Endothelial cell (in vitro differentiated cells): ENCODE results near the gene KY. TPM values are rescaled to one million over a fixed set of nuclear protein-coding genes. Genes with fewer than 3 reads are reported as not detected.
A peak's percentile ranks its signal among the peaks of the same experiment; 100 is the strongest.

Experiments
- DNase-seq: peaks from one replicate; pipeline ENCODE4 v3.0.0; 2021; ENCODE audit warnings: low spot score
- H3K27ac Mint-ChIP-seq: one replicate; pipeline ENCODE4 v1.8.0; 2021; ENCODE audit warnings: mixed read lengths, inconsistent platforms; ENCODE audit not compliant: unreplicated experiment
- H3K27me3 Mint-ChIP-seq: one replicate; pipeline ENCODE4 v1.8.0; 2021; ENCODE audit warnings: mild to moderate bottlenecking, moderate library complexity, mixed read lengths, inconsistent platforms; ENCODE audit not compliant: unreplicated experiment
- H3K36me3 Mint-ChIP-seq: one replicate; pipeline ENCODE4 v1.8.0; 2021; ENCODE audit warnings: mild to moderate bottlenecking, low read depth, mixed read lengths, inconsistent platforms; ENCODE audit not compliant: unreplicated experiment
- H3K4me1 Mint-ChIP-seq: one replicate; pipeline ENCODE4 v1.8.0; 2021; ENCODE audit warnings: mild to moderate bottlenecking, mixed read lengths, inconsistent platforms; ENCODE audit not compliant: unreplicated experiment
- H3K4me3 Mint-ChIP-seq: one replicate; pipeline ENCODE4 v1.8.0; 2021; ENCODE audit warnings: mild to moderate bottlenecking, mixed read lengths, inconsistent platforms; ENCODE audit not compliant: unreplicated experiment
- H3K9me3 Mint-ChIP-seq: one replicate; pipeline ENCODE4 v1.8.0; 2021; ENCODE audit warnings: mixed read lengths, inconsistent platforms; ENCODE audit not compliant: unreplicated experiment
- total RNA-seq: library from RNA; stranded (reverse); fragmentation: NEBNext Ultra II Directional; extraction: Animal tissue kit (Norgen Biotek cat#: 25700); gene quantifications from one replicate; pipeline ENCODE4 v1.2.1, GENCODE V29; 2021; ENCODE audit not compliant: unreplicated experiment
- TF ChIP-seq, protein P1 (sequence below): fragments of 200-600 bp; sonication (generic); IDR thresholded peaks from one replicate; pipeline ENCODE4 v1.5.0; 2021; ENCODE audit warnings: antibody characterized with exemption; ENCODE audit not compliant: unreplicated experiment

The KY gene
- total RNA-seq, 1 donor from 2014 or later = not detected

GRCh38 chr3:134680796-134681521 lies 30.1 kb upstream of the KY start:
- TF ChIP-seq, protein P1, sequence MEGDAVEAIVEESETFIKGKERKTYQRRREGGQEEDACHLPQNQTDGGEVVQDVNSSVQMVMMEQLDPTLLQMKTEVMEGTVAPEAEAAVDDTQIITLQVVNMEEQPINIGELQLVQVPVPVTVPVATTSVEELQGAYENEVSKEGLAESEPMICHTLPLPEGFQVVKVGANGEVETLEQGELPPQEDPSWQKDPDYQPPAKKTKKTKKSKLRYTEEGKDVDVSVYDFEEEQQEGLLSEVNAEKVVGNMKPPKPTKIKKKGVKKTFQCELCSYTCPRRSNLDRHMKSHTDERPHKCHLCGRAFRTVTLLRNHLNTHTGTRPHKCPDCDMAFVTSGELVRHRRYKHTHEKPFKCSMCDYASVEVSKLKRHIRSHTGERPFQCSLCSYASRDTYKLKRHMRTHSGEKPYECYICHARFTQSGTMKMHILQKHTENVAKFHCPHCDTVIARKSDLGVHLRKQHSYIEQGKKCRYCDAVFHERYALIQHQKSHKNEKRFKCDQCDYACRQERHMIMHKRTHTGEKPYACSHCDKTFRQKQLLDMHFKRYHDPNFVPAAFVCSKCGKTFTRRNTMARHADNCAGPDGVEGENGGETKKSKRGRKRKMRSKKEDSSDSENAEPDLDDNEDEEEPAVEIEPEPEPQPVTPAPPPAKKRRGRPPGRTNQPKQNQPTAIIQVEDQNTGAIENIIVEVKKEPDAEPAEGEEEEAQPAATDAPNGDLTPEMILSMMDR = no peak
- Mint-ChIP-seq H3K36me3 (peaks cover 3% of the 10 kb centered on the region), H3K4me1 (peaks cover 19% of the 10 kb centered on the region), H3K27ac (no peak overlapping the region), H3K27me3 (peaks cover 4% of the 10 kb centered on the region), H3K9me3 (no peaks in the 10 kb centered on the region), H3K4me3 (no peak overlapping the region)
- no peak for DNase-seq

DNA sequence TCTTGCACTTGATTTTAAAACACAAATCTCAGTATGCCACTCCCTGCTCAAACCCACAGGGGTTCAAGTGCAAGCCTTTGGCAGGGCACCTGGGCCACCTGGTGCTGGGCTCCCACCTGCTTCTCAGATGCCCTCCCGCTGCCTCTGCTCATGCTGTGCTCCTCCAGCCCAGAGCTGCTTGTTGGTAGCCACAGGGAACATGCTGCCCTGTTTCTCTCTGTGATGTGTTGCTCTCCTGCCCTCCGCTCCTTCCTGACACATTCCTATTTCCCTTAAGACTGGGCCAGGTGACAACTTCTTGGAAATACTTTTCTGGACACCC lies 27.1 kb upstream of the KY start:
- Mint-ChIP-seq H3K4me3 (no peak overlapping the region), H3K4me1 (peaks cover 2% of the 10 kb centered on the region), H3K27ac (no peak overlapping the region), H3K36me3 (peaks cover 14% of the 10 kb centered on the region), H3K9me3 (no peaks in the 10 kb centered on the region), H3K27me3 (peaks cover 6% of the 10 kb centered on the region)
- no peak for DNase-seq
- TF ChIP-seq, protein P1 = no peak

DNA sequence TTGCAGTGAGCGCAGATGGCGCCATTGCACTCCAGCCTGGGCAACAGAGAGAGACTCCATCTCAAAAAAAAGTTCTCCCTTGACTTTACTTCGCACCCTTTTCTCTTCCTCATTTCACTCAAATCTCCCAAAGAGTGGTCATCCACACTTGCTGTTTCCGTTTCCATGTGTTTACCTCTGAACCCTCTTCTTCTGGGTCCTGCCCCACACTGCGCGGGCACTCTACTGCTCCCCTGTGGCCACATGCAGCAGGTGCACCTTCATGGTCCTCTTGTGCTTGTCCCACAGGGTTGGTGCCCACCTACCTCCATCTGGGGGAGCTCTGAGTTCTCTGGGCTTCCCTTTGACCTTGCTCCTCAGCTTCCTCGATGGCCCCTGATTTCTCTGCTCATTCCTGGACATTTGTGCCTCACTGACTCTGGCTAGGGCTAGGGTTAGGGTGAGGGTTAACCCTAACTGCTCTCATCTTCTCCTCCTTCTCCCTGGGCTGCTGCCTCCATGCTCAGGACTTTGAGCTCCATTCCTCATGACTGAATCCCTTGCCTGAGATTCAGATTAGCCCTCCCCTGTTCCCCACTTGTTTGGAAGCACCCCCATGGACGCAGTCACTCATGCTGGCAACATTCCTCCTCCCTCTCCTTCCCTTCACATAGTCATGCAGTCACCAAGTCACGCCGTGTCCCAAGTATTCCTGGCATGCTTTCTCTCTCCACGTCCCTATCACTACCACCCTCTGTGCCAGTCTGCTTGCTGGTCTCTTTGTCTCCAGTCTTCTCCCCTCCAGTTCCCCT lies 26.6 kb upstream of the KY start:
- H3K4me3 Mint-ChIP-seq = no peak overlapping the region
- DNase-seq = peak; percentile 20
- TF ChIP-seq, protein P1 = peak; percentile 53
- H3K27me3 Mint-ChIP-seq = peaks cover 6% of the 10 kb centered on the region
- H3K27ac Mint-ChIP-seq = no peak overlapping the region
- peaks cover 2% of the 10 kb centered on the region for H3K4me1 Mint-ChIP-seq
- peaks cover 15% of the 10 kb centered on the region for H3K36me3 Mint-ChIP-seq
- H3K9me3 Mint-ChIP-seq = no peaks in the 10 kb centered on the region

DNA sequence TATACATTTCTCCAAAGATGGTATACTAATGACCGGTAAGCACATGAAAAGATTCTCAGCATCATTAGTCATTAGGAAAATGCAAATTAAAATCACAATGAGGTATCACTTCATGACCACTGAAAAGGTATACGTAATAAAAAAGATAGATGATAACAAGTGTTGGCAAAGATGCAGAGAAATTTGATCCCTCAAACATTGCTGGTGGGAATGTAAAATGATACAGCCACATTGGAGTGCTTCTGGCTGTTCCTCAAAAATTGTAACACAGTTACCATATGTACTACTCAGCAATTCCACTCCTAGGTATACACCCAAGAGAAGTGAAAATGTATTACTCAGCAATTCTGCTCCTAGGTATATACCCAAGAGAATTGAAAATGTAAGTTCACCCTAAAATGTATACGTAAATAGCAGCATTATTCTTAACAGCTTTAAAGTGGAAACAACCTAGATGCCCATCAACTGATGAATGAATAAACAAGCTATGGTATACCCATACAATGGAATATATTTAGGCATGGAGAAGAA lies 25.0 kb upstream of the KY start:
- no peak for DNase-seq
- Mint-ChIP-seq H3K4me1 (peaks cover 2% of the 10 kb centered on the region), H3K27me3 (peaks cover 6% of the 10 kb centered on the region)

More for the DNA sequence above, 25.0 kb upstream of the KY start:
- Mint-ChIP-seq H3K36me3 (peaks cover 15% of the 10 kb centered on the region), H3K4me3 (no peak overlapping the region), H3K27ac (no peak overlapping the region), H3K9me3 (no peaks in the 10 kb centered on the region)
- TF ChIP-seq, protein P1 = no peak
